GM12875 (cell line): ENCODE results near the gene MED25.

ENCODE experiments used
- H3K4me3 ChIP-seq: one replicate; pipeline ENCODE4 v1.5.1; 2011; ENCODE audit warnings: low read depth, low read length, control low read depth
- CTCF ChIP-seq: IDR thresholded peaks from 2 replicates; pipeline ENCODE4 v1.5.1; 2011; ENCODE audit warnings: low read depth, mild to moderate bottlenecking, control low read depth, inconsistent platforms, low read length, moderate library complexity, borderline replicate concordance; ENCODE audit not compliant: insufficient read depth

MED25 gene

DNA sequence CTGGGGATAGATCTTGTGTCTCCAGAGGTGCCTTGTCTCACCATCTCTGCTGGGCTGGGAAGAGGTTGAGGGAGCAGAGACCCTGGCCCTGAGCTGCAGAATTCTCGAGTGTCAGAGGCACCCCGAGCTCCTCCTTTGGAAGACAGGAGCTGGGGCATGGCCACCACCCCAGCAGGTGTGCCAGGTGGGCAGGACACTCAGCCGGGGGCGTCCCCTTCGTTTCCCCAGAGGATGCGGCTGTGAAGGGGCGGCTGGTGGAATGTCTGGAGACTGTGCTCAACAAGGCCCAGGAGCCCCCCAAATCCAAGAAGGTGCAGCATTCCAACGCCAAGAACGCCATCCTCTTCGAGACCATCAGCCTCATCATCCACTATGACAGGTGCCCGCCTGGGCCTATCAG, 19.5 kb upstream of the MED25 start:
- H3K4me3 ChIP-seq, result no peak overlapping the region
- TF ChIP-seq CTCF, result no peak

DNA sequence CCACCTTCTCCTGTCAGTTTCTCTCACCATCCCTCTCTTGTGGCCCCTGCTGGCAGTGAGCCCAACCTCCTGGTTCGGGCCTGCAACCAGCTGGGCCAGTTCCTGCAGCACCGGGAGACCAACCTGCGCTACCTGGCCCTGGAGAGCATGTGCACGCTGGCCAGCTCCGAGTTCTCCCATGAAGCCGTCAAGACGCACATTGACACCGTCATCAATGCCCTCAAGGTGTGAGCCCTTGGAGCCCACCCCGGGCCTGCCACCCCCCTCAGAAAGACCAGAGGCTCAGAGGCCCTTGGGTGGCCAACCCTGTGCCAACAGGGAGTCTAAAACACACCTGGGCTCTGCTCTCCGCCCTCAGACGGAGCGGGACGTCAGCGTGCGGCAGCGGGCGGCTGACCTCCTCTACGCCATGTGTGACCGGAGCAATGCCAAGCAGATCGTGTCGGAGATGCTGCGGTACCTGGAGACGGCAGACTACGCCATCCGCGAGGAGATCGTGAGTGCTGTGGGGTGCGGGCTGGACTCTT, 18.8 kb upstream of the MED25 start:
- no peak for TF ChIP-seq CTCF
- no peak overlapping the region for H3K4me3 ChIP-seq

DNA sequence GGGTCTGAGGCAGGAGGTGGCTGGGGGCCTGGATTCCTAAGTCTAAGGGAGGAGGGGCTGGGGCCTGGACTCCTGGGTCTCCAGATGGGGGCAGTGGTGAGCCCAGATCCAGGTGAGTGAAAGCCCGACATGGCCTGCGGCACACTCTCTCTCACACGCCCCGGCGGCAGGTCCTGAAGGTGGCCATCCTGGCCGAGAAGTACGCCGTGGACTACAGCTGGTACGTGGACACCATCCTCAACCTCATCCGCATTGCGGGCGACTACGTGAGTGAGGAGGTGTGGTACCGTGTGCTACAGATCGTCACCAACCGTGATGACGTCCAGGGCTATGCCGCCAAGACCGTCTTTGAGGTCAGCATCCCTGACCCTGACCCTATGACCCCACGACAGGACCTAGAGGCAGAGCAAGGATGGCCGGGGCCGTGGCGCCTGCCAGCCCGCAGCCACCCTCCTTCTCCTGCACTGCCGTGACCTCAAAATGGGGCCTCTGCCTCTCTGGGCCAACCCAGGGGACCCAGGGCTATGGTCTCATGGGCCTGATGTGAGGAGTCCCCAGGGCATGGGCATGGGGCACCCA, 18.2 kb upstream of the MED25 start:
- TF ChIP-seq CTCF, result peak; percentile 13; the same call in 1 of the 2 replicates
- no peak overlapping the region for H3K4me3 ChIP-seq

DNA sequence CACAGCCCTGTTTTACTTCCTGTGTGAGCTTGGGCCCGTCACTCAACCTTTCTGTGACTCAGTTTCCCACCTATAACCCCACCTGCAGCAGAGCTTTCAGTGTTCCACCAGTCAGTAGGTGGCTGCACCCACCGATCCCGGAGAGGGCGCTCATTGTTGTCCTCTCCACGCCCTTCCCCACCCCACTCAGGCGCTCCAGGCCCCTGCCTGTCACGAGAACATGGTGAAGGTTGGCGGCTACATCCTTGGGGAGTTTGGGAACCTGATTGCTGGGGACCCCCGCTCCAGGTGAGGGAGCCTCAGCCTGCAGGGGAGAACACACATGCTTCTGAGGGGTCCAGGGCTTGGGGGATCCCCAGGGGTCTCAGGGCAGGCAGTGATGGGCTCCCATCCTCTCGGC, 17.3 kb upstream of the MED25 start:
- H3K4me3 ChIP-seq, result no peak overlapping the region
- no peak for TF ChIP-seq CTCF

DNA sequence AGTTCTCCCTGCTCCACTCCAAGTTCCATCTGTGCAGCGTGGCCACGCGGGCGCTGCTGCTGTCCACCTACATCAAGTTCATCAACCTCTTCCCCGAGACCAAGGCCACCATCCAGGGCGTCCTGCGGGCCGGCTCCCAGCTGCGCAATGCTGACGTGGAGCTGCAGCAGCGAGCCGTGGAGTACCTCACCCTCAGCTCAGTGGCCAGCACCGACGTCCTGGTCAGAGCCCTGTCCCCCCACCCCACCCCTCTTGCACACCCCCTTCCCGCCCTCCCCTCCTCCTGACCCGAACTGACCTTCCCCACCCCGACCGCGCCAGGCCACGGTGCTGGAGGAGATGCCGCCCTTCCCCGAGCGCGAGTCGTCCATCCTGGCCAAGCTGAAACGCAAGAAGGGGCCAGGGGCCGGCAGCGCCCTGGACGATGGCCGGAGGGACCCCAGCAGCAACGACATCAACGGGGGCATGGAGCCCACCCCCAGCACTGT, 16.6 kb upstream of the MED25 start:
- H3K4me3 ChIP-seq, result no peak overlapping the region
- no peak for TF ChIP-seq CTCF

DNA sequence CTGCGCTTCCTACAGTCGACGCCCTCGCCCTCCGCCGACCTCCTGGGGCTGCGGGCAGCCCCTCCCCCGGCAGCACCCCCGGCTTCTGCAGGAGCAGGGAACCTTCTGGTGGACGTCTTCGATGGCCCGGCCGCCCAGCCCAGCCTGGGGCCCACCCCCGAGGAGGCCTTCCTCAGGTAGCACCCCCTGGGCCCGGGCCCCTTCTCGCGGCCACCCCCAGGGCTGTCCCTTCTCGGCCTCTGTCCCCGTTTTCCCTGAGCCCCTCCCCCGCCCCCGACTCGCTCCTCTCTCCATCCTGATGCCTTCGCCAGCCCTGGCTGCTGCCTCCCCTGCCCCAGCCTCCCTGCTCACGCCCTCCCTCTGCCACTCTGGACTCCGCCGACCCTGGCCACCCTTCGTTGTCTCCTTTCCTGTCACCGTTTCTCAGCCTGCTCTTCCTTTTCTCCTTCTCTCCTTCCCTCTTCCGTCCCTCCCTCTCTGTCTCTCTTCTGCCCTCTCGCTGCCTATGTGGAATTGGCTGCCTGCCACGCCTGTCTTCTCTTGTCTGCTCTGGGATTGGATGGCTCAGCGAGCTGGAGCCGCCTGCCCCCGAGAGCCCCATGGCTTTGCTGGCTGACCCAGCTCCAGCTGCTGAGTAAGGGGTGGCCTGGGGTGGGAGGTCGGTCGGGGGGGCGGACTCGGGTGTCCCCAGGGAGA, 16.0 kb upstream of the MED25 start:
- no peak overlapping the region for H3K4me3 ChIP-seq
- no peak for TF ChIP-seq CTCF

GRCh38 chr19:49802836-49803528, 15.1 kb upstream of the MED25 start:
- no peak overlapping the region for H3K4me3 ChIP-seq
- no peak for TF ChIP-seq CTCF
